DMS114 treated with DMSO at 0.1 percent for 48 hours (cell line): Measurements from ENCODE around the gene SFPQ.
"Not testable (repeated sequence)": the region's sequence is repeated elsewhere in the genome, so short reads cannot be mapped to it uniquely, and the experiment has no call there.

Experiments
- DNase-seq: peaks from one replicate; lab custom pipeline; 2025; ENCODE audit not compliant: unreplicated experiment; lab: John Stamatoyannopoulos, UW

SFPQ gene

DNA sequence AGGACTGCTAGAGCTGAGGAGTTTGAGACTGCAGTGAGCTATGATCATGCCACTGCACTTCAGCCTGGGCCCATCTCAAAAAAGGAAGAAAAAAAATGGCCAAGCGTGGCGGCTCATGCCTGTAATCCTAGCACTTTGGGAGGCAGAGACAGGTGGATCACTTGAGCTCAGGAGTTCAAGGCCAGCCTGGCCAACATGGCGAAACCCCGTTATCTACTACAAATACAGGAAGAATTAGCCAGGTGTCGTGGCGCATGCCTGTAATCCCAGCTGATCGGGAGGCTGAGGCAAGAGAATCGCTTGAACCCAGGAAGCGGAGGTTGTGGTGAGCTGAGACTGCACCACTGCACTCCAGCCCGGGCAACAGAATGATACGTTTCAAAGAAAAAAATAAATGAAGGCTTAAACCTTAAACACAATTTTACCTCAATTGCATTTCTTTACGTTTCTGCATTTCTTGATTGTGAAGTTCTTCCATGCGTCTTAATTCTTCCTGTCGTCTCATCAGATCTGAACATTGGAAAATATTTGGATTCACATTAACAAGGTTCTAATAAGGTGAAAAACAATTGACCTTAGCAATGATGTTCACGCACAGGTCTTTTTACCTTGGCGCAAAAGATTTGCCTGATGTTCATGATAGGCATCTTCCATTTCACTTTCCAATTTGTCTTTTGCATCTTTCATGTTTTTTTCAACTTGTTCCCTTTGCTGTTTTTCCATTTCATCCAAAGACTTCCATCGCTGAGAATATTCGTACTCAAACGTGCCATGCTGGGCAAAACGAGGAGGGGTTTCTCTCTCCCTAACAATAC is 4.2 kb downstream of the SFPQ start:
- no peak for DNase-seq

DNA sequence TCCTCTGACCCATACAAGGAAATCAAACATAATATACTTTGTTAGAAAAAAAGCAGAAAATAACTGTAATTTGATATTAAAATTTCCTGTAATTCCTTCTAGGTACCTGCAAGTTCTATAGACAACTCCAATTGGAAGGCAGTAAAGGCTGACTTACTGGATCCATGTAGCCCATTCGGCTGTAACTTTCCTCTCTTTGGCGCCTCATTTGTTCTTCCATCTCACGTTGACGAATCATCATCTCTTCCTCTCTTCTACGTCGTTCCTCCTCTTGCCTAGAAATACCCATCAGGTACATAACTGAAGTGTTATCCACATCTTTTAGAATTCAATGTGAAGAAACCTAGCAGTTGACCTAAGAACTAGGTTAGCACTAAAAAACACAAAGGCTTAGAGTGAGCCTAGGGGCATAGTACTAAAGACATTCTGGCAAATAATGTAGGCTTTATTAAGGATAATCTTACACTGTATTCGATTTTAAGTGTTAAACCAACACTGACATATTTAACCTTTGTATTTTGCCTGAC is 5.1 kb downstream of the SFPQ start:
- no peak for DNase-seq

DNA sequence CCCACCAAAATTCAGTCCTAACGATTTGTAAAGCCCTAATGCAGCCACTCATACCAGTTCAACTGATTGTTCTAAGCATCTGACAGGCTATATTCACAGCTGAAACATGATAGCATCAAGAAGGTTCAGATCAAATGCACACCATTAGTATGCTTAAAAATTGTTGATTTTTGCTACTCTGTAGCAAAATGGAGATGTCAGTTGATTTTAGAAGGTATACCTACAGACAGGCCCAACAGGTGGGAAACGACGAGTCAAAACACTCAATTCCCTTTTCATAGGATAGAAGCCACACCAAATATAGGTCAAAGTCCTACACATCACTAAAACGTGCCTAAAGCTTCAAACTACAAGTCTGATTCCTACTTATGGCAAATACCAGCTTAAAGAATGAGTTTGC is 6.7 kb downstream of the SFPQ start:
- DNase-seq = no peak

DNA sequence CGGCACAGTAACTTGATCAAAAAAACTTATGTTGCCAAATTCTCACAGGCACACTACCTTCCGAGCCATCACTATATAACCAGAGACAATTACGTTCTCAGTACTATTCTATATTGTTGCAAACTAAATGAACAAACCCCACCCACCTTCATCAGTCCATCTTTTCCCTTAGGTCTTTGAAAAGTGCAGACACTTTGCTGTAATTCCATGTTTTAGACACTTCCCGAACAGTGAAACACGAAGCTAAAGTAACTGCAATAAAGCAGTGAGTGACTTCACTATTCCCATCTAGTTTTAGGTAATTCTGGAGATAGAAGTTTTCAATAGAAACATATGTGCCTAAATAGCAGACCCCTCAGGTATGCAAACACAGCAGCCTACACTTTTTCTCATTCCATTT is 7.7 kb downstream of the SFPQ start:
- no peak for DNase-seq

DNA sequence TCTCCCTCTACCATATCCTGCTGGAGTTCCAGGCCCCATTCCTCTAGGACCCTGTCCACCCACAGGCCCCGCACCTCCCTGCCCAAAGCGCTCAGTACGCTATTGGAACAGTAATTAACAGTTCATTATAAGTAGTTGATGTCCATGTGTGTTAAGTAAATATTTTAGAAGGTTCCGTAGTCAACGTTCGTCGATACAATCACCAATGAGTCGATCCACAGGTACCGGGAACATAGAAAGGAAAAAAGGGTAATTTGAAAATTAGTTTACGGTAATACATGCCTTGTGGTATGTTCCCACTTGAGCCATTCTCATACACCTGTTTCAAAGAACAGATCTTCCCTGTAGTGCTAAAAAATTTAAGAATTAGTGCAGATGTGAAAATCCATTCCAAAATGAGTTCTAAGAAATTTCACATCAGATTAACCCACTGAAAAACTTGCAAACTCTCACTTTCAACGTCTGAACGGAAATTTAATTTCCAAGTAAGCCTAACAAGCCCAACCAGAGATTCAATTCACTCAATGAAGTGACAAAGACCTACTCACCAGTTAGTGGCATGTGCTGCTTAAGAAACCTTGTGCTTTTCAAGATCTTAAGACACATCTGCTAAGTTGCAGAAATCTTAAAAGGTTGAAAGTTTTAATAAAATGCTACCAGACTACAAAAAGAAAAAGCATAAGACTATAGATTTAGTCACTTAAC is 8.3 kb downstream of the SFPQ start:
- DNase-seq = no peak

DNA sequence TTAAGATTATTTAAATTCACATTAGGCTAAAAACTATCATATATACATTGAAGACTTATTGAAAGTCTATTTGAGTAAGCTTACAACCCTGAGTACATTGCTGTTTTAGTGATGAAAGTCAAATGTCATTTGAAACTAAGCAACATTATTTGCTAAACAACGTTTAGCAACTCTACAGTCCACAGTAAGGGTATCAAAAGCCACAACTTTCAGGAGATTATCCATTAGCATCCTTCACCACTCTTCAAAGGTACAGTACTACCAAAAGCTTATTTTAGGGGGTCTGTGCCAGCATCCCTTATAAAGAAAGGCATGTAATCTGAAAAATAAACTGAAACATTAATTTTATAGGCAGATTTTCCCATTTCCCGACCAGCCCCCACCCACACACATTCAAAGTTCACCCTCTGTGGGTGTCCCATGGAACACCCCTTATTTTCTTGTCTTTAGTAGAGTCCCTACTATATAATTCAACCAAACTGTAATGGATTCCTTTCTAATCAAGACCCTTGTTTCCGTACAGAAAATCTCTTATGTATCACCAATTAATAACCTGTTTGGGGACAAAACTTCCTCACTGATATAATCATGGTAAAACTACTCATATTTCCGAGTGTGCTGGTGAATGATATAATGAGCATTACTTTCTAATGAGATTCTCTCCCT is 11.0 kb downstream of the SFPQ start:
- DNase-seq = no peak

DNA sequence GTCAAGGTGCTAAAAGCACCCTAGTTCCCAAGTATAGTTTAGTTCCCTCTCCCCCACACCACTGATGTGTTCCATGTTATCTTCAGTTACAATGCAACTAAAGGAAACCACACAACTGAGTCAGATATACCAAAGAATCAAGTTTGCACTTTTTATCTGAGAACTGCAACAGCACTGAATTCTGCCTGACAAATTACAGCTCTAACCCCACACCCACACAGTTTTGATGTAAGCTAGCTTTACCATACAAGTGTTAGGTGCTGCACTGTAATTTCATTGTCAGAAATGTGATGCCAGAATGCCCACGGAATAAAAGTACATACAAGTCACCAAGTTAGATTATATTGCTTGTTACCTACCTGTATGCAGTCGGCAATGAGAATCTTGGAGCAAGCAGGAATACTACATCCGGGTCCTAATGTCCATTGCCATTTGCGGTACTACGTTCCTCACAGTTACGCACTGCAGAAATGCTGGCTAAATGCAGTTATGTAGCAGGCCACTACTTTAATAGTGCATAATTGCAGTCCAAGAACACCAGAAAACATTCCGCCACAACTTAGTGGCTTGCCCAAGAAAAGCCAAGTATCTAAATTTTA is 12.1 kb downstream of the SFPQ start:
- no peak for DNase-seq

DNA sequence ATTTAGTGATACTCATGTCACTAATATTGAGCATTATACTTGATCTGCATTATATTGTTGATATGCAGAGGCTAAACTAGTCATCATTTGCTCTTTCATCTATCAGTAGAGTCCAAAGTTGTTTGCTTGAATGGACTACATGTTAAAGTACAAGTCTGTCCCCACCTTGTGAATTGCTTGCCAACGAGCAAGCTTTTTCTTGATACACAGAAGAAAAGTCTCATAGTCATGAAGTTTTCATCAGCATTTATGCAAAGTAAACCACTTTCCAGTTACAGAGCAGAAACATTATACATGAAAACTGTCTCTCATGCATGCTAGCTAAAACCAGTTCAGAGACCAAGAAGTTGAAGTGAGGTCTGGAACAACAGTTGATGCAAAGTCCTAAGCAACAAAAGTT is 13.0 kb downstream of the SFPQ start:
- DNase-seq = no peak

DNA sequence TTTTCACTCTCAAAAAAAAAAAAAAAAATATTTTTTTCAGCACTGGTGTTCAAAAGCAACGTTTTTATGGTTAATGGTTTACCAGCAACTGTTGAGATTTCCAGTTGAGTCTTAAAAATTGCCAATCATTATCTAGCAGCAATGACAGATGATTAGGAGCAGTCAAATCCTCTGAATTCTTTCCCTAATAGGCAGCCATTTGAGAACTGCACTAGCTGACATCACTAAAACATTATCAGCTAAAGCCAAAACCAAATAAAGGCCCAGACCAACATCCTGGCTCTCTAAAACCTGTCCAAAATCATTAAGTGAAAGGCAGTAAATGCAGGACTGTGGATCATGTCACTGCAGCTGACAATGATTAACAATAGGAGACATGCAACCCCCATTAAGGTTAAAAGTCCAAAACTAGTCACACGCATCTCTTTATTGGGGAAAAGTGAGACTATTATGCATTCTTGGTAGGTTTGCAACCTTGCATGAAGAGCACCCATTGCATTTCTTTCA is 14.0 kb downstream of the SFPQ start:
- DNase-seq = no peak

DNA sequence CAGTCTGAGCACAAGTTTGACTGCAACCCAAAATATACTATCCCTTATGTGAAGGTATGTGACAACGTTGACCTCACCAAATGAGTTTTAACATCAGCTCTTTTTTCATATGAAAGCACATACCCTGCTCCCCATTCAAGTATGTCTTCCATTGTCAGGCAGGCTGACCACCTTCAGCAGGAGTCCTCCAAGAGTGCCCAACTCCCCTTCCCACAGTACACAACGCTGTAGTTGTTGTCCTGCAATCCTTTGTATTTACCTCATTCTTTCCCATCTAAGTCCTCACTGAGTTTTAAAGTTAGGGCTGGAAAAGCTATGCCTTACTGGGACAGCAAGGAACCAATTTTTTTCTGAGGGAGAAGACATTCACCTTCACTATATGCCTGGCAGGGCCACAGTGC is 14.7 kb downstream of the SFPQ start:
- no peak for DNase-seq

DNA sequence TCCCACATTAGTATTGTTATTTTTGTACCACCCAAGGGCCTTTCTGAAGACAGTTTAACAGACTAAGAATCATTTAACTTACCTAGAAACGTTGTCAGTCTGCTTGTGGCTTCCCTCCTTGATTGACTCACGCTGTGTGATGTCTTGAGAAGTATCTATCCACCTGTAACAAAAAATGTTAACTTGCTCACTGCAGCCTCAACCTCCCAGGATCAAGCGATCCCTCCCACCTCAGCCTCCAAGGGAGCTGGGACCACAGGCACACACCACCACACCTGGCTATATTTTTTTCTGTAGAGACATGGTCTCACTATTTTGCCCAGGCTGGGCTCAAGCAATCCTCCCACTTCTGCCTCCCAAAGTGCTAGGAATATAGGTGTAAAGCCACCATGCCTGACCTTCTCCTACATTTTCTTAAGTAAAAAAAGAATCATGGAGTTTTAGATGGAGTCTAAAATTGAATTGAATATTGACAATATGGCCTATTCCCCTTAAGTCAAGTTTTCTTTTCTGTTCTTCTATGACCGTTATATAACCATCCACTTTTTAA is 15.6 kb downstream of the SFPQ start:
- no peak for DNase-seq

DNA sequence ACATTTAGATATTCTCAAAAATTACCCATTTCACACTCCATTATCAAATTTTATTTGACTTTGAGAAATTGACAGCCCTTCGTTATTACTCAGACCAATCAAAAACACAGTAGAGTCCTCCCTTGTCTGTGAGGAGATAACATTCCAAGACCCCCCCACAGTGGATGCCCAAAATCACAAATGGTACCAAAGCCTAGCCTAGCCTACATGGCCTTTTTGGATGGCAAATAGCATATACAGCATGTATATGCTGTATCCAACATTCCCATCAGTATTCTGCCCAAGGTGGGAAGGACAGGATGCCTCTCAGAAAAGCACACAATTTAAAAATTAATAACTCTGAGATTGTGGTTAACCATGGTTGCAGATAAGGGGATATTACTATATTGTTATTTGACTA is 17.3 kb downstream of the SFPQ start:
- DNase-seq = no peak

DNA sequence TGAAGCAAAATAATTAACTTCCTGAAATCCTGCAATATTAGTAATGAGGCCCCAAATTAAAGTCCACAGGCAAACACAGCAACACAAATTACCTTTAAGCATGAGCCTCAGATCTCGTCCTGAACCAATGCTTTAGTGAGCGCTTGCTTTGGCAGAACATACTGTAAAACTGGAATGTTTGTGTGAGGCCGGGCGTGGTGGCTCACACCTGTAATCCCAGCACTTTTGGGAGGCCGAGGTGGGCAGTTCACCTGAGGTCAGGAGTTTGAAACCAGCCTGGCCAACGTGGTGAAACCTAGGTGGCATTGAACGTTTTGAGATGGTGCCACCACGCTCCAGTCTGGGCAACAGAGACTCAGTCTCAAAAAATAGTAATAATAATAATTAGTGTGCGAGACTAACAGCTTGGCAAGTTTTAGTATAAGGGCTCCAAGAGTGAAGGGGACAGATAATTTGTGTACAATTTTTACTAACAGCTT is 17.8 kb downstream of the SFPQ start:
- no peak for DNase-seq

DNA sequence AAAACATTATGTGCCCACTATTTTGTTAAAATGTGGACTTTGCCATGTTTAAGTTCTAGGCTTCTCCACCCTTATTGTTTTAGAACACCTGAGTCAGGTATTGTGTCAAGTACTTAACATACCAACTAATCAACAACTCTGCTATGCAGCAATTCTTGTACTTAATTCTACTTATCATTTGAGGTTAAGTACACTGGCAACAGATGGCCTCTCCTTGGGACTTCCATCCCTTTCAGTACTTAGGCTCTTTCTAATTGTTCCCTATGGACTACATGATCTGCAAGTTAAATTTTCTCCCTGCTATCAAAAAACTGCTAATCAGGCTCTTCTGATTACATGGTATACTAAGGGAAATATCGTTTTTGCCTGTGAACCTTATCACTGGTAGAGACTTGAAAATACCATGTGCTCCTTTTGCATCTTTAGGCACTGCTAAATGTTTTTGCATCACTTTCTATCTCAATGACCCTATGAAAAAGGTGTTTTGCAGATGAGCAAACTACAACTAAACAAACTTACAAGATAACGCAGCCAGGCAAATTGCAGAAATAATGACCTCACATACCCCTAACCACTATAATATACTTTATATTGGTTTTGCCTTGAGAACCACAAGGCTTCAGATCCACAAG is 18.9 kb downstream of the SFPQ start:
- no peak for DNase-seq

DNA sequence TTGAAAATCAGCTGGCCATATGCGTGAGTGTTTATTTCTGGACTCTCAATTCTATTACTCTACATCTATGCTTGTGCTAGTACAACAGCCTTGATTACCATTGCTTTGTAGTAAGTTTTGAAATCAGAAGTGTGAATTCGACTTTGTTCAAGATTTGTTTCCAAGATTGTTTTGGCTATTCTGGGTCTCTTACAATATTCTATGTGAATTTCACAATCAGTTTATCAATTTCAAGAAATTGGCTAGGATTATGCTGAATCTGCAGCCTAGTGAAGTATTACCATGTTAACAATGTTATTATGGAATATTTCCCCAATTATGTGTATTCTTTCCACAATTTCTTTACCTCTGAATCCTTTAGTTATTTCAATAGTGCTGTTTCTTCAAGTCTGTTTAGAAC is 19.5 kb downstream of the SFPQ start:
- DNase-seq = no peak

DNA sequence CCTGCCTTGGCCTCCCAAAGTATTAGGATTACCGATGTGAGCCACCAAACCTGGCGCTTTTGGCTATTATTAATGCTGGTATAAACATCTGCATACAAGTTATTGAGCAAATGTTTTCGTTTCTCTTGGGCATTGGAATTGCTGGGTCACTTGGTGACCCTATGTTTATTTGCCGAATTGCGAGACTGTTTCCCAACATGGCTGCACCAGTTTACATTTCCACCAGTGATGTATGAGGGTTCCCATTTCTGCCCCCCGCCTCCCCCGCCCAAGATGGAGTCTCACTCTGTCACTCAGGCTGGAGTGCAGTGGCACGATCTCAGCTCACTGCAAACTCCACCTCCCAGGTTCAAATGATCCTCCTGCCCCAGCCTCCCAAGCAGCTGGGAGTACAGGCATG is 20.9 kb downstream of the SFPQ start:
- no peak for DNase-seq

DNA sequence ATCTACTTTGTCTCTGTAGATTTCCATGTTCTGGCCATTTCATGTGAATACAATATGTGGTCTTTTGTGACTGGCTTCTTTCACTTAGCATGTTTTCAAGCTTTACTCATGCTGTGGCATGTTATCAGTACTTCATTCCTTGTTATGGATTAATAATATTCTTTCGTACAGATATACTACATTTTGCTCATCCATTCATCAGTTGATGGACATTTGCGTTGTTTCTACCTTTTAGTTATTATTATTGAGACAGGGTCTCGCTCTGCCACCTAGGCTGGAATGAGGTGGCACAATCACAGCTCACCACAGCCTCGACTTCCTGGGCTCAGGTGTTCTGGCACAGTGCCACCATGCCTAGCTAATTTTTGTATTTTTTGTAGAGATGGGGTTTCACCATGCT is 21.4 kb downstream of the SFPQ start:
- no peak for DNase-seq

DNA sequence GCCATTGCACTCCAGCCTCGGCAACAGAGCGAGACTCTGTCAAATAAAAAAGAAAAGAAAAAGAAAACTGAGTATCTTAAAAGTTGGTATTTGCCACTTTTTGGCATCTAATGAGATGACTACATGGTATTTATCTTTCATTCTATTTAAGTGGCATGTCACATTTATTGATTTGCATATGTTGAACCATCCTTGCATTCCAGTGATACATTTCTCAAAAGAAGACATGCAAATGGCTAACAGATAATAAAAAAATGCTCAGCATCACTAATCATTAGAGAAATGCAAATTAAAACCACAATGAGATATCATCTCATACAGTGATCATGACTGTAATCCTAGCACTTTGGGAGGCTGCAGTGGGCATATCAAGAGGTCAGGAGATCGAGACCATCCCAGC is 28.1 kb downstream of the SFPQ start:
- DNase-seq = no peak

DNA sequence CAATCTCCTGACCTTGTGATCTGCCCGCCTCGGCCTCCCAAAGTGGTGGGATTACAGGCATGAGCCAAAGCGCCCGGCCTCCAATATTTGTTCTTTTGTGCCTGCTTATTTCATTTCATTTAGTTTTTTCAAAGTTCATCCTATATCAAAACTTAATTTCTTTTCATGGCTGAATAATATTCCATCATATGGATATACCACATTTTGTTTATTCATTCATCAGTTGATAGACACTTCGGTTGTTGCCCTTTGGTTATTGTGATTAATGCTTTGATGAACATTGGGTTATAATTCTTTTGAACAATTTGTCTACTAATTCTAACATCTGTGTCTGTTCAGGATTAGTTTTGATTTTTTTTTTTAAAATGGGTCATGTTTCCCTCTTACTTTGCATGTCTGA is 41.7 kb downstream of the SFPQ start:
- no peak for DNase-seq

DNA sequence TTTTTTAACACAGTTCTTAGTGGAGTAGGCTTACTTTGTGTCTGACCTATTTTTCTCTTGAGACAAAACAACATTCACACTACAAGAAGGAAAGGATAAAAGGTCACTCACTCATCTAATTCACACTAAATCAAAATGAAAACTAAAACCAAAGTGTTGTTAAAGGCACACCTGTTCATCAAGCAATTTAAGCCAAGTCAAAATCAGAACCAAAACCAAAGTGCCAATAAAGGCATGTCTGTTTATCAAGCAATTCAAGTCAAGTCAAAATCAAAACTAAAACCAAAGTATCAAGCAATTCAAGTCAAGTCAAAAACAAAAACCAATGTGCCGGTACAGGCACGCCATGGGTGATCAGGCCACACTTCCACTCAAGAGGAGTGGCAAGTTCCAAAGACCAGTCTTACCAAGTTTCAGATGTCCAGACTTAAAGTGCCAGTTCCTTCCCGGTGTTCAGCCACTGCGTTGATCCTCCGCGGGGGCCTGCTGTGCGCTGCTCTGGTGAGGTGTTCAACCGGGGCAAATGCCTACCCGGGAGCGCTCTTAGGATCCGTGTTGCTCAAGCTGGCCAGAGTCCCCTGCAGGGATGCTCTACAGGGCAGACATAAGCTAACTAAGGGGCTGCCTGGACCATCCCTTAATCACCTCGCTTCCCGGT is 46.9 kb downstream of the SFPQ start:
- not testable (repeated sequence) for DNase-seq
